COR-L47 (cell line): ENCODE measurements around the gene DBNL.

Source experiments
- DNase-seq: peaks from one replicate; lab custom pipeline; 2025; lab: John Stamatoyannopoulos, UW

Gene DBNL

DNA sequence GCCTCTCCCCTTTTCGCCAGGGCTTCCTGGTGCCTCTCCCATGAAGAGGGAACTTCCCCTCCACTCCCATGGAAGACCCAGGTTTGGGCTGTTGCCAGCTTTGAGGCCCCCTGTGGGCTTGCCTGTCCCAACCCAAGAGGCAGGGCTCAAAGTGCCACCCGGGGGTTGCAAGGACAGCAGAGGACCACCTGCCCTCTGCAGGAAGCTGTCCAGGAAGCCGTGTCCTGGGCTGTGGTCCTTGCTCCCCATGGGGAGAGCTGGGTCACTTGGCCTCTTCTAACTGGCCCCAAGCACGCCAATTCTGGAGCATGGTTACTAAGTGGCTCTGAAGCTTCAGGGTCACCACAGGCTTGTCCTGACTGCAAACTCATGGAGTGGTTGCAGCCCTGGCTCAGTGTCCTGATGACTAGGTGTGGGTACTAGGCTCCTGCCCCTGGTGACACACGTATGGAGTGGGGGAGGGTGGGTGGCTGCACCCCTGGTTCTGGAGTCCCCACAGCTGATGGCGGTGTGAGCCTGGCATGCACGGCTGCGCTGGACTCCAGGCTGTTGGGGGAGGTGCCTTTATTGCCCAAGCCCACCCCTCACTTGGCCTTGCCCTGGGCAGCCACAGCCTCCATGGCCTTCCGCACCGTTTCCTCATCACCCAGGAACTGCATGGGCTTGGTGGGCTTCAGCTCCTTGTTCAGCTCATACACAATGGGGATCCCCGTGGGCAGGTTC is 17.8 kb downstream of the DBNL start:
- peak; percentile 28 for DNase-seq

DNA sequence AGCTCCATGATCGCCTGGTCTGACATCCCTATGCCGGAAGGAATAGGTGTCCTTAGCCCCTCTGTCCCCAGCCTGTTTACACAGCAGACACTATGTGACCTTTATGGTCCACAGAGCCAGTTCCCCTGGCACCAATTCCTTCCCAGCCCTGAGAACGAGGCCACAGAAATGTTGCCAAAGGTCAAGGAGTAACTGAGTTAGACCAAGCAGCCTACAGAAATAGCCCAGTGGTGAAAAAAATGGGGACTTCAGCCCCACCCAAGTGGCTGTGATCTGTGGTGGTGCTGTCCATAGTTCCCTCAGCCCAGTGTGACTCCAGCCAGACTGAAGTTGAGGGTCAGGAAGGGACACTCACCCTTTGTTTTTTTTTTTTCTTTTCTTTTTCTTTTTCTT is 18.4 kb downstream of the DBNL start:
- DNase-seq: no peak

DNA sequence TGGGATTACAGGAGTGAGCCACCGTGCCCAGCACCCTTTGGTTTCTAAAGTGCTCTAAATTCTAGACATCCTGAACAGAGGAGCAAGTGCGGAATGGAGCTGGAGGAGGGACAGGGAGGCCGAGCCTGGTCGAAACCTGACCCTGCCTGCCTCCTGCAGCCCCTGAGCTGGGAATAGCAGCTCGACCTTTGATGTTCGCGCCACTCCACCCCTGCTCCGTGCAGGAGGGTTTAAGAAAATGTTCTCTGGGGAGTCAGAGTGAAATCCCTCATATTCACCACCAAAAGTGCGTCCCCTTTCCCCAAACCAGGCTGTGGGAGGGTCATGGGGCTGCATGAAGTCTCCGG is 19.0 kb downstream of the DBNL start:
- DNase-seq: no peak

DNA sequence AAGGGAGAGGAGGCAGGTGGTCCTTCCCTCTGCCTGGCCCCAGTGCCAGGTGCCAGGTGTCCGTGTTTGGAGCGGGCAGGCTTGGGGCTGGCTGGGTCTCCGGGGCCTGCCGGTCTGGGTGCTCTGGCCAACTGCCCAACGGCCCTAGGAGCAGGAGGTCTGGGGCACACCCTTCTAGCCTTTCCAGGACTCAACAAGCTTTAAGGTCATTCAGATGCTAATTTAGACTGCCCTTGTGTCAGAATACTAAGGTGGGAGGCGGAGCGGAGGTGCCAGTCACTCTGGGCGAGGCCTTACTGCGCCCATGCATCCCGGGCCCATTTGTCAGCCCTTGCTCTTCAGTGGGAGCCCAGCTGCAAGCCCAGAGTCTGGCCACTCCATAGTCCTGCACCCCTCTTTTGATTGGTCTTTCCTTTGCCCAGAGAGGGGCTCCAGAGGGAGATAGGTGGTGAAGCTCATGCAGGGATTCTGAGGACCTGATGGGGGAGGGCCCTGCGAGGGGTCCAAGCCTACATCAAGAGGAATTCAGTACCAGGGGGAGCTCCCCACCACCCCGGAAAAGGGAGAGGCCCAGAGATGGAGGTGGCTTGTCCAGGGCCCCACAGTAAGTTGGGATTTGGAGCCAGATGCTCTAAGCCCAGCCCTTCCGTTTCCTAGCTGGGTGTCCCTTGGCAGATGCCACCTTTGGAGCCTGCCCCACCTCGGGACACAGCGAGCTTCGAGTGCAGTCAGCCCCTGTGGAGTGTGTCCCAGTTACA is 19.6 kb downstream of the DBNL start:
- no peak for DNase-seq

DNA sequence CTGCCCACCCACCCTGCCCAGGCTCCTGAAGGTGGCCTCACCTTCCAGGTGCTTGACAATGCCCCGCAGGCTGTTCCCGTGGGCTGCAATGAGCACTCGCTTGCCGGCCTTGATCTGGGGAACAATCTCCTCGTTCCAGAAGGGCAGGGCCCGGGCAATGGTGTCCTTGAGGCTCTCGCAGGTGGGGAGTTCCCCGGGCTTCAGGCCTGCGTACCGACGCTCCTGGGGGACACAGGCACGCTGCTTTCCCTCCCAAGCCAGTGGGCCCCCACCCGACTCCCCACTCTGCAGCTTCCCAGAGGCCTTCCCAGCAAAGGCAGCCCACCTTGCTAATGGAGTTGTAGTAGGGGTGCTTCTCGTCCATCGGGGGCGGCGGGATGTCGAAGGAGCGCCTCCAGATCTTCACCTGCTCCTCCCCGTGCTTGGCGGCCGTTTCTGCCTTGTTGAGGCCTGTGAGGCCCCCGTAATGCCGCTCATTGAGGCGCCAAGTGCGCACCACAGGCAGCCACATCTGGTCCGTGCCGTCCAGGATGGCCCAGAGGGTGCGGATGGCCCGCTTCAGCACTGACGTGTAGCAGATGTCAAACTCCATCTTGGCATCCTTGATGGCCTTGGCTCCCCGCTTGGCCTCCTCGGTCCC is 20.4 kb downstream of the DBNL start:
- DNase-seq: no peak

DNA sequence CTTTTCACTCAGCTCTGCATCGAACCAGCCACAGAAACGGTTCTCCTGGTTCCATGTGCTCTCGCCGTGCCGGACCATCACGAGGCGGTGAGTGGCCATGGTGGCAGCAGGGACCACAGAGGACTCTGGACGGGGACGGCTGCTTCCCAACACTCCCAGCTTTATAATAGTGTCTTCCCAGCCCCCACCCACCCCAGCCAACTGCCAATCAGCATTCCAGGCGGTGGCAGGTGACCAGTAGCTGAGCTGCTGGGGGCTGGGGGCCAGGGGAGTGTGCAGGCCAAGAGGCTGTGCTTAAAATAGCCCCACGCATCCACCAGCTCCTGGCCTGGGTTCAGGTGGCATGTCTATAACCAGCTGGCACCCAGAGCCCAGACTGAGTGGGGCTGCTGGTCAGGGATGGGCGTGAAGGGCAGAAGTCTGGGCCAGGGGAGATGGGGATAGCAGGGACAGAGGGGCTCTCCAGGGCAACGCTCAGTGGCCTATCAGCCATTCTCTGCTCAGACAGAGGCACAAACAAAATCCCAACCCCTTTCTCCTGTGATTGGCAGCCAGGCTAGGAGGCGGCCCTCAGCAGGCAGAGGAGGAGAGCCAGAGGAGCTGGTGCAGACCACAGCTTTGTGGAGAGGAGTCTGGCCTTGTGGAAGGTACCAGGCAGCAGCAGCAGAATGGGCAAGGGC is 21.1 kb downstream of the DBNL start, which contains the start of gene PGAM2:
PGAM2 (minus strand) TSS at position 137 of the 680 bp plus-strand sequence; CDS start at position 99, 38 bp downstream.
- DNase-seq: peak; percentile 64

DNA sequence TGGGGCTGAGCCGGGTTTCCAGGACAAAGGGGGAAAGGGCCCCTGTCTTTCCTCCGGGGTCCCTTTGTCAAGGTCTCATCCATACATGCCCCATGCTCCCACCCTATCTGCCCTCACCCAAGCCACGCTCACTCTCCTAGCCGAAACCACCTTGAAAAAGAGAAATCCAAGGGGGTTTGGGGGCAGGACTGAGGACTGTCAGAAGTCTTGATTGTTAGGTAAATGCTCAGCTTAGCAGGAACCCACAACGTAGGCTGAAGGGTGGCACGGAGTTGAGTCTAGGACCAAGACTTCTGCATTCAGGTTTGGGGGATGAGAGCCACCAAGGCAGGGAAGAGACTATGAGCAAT is 21.6 kb downstream of the DBNL start:
- DNase-seq: no peak

DNA sequence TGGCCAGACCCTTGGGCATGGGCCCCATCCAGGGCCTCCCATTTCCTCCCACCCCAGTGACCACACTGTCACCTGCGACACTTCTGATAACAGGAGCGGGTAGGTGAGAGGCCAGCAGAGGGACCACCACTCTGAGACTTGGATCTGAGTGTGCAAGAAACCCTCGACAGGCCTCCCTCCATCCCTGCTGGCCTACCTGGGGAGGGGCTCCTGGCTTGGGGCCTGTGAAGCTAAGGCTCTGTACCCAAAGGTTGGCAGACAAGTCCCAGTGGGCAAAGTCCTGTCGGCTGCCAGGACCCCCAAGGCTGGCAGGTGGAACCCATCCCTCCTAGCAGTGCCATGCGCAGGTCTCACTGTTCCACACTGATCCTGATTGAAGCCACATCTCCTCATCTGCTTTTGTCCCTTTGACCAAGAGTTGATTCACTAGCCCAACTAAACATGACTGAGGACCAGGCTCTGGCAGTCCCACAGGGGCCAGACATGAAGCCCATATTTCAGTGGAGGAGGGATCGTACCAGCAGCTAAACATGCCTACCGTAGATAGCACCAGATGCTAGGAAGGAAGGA is 22.1 kb downstream of the DBNL start:
- no peak for DNase-seq

DNA sequence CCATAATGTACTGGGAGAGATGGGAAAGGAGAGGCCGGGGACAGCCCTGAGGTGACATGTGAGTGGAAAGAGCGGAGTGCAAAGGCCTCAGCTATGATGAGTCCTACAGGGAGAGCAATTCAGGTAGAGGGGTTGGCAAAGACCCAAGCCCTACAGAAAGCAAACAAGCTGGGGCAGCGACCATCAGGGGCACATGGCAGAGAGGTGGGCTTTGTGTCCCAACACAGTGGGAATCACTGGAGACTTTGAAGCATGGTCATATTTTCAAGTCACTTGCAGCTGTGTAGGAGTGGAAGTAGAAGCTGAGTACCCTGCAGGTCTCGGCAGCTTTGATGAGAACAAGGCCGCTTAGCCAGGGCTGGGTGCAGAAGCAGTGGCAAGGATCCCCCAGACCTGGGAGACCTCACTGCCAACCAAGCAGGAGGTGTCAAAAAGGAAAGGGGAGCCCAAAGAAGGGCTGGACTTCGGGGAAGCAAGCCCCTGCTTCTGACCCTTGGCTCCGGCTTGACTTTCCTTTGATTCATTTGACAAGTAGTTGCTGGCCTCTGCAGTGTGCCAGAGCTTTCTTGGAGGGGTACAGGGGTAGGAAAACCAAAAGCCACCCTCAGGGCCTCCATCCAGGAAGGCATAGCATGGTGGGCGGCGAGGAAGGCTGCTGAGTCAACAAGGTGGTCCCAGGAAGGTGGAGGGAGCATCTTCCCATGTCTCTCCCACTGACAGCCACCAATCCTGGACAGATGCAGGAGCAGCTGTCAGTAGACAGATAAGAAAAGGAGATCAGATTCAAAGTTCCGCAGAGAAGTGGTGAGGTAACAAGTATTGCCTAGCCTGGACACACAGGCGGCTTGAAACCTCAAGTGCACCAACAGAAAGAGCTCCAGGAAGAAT is 22.8 kb downstream of the DBNL start:
- no peak for DNase-seq

DNA sequence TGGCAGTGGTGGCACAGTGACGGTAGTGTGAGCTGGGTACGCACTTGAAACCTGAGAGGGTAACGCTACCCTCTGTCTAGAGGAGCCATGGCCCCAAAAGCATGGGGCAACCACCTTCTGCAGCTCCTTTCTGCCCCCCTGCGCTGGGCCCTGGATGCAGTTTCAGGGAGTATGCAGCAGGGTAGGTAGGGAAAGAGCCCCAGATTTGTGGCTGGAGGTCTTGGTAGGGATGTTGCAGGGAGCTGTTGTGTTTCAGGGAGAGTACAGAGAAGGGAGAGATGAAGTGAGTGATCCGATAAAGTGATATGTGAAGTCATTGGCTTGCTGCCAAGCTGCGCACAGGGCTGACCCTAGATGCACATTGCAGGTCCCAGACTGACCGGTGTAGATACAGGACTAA is 23.6 kb downstream of the DBNL start:
- no peak for DNase-seq

DNA sequence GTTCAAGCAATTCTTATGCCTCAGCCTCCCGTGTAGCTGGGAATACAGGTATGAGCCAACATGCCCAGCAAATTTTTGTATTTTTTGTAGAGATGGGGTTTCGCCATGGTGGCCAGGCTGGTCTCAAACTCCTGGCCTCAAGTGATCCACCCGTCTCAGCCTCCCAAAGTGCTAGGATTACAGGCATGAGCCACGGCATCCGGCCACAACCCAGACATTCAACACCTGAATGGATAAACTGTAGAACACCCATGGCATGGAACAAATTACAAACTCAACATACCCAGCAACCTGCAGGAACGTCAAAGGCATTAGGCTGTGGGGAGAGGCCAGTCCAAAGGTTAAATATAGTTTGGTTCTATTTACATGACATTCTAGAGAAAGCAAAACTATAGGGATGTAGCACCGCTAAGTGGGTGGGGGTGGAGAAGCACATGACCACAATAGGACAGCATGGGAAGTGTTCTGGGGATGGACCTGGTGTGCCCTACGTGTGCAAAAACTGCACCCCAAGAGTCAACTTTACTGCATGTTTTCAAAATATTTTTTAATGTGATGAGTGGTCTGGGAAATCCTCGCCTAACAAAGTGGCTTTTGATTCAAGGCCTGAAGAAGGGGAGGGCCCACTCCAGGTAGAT is 27.3 kb downstream of the DBNL start:
- no peak for DNase-seq

DNA sequence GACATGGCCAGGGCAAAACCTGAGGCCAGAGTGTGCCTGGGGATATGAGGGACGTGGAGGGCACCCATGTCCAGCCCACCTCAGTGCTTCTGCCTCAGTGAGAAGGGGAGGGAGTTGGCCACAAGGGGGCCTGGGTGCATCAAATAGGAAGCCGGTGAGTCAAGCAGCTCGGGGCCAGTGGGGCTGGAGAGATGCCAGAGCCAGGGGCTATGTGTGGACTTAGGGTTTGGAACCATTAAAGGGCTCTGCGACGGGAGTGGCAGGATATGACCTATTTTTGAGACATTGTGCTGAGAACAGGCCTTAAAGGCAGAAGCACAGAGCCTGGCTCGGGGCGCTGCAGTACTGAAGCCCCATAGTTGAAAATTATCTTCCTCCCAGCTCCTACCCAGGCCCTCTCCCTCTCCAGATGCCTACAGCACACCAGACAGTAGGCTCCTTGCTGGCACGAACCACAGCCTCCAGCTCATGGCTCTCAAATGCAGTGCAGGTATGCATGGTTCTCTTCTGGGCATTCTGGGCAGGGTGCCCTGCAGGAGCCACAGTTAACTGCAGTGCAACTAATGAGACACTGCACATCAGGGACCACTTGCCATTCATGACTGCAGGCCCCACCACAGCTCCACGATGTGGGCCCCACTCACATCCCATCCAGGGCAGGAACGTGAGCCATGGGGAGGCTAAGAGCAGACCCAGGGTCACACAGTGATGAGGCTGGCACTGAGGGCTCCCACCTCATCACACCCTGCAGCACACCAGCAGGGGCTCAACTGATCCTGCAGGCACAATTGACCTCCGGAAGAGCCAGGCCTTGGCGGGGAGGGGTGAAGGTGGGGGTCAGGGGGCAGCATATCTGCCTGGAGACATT is 28.1 kb downstream of the DBNL start:
- peak; percentile 86 for DNase-seq

DNA sequence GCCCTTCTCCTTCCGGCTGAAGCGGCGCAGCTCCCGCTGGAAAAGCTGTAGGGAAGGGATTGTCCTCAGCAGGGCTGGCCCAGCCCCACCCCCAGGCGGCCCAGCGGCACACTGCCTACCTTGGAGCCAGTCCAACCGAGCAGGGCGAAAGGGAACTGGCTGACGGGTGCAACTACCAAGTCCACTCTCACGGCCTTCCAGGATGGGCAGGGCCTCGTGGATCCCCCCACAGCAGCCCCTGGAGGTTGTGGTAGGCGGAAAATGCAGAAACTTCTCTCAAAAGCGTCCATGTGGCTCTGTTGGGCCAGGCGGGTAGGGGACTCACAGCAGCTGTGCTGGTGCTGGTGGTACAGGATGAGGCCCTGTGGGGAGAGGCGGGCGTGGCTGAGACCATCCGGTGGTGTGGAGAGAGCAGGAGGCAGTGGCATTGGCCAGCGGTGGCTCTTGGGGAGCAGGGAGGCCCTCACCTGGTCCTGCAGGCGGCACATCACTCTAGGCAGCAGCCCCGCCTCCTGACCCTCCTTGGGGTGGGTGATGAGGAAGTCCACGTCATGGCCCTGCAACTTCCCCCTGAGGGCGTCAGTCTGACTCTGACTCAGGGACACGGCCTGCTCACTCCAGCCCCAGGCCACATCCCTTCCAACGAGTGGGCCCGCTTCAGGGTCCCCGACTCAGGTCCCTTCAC is 29.3 kb downstream of the DBNL start:
- DNase-seq: no peak

DNA sequence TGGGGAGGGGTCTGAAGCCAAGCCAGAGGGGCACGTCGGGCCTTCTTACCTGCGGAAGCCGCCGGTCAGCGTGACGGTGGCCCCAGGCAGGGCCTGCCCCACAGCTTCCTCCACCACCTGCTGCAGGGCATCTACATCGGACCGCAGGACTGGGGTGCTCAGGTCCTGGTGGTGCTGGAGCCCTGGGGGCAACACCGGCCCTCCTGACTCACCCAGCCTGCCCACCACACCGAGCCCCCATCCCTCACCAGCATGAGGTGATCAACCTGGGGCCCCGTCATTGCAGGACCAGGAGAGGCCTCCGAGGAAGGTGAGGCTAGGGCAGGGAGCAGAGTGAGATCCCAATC is 29.8 kb downstream of the DBNL start:
- no peak for DNase-seq

DNA sequence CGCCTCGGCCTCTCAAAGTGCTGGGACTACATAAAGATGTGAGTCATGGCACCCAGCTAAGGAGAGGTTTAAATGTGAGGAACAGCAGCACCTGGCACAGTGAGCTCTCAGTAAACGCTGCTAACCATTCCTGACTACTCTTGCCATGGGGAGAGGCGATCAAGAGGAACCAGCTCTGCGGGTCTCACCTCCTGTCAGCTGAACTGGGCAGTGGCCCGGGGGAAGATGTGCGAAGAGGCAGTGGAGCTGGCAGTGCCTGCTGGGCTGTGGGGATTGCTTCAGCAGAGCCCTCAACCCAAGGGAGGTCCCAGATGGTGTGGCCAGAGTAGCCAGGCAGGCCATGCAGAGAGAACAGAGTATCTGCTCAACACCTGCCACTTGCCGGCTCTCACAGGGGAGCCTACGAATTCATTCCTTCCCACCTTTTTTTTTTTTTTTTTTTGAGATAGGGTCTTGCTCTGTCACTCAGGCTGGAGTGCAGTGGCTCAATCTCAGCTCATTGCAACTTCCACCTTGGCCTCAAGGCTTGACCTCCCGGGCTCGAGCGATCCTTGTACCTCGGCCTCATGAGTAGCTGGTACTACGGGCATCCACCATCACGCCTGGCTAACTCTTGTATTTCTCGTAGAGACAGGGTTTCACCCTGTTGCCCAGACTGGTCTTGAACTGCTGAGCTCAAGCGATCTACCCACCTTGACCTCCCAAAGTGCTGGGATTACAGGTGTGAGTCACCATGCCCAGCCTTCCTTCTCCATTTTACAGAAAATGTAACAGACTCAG is 31.0 kb downstream of the DBNL start:
- DNase-seq: no peak

DNA sequence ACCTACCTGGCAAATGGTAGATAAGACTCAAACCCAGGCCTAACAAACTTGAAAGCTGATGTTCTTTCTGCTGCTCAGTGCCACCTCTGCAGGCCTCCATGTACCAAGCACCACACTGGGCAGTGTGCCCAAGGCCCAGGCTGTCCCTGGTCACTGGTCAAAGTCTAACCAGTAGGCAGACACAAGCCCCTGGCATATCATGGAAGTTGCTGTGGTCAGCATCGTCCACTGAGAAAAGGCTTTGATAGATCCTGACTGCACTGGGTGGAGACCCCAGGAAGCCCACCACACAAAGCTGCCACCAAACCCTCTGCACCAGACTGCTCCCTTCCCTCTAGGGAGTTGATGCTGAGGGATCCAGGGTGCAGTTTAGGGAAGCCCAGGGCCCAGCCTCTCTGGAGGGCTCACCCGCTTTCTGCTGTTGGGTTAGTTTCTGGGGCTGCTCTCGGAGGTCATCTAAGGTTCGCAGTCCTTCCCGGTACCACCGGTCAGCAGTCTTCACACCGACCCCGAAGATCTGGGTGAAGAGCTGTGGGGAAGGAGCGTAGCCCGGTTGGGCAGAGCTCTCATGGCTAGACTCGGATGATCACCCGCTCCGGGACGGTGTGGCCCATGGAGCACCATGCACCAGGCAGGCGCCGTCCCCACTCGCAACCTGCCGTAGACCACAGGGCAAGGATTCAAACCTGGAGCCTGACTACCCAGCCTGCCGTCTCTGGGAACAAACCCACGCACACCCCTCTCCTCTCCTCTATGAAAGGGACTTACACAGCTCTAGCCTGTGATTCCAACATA is 31.8 kb downstream of the DBNL start:
- DNase-seq: no peak

DNA sequence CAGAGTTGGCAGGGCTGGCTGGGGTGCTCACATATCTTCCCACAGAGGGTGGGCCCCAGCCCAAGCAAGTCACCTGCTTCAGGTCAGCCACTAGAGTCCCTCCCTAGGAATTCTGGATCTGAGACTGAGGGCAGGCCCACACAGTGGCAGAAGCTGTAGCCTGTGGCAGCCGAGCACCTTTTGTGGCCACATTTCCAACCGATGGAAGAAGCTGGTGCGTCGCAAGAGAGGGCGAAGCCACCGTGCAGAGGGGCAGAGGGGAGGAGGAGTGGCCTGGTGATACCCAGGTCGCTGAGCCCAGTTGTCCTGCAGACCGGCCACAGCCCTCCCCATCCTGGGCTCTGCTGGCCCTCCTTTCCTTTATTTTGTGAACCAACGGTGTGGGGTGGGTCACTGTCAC is 32.6 kb downstream of the DBNL start:
- no peak for DNase-seq

DNA sequence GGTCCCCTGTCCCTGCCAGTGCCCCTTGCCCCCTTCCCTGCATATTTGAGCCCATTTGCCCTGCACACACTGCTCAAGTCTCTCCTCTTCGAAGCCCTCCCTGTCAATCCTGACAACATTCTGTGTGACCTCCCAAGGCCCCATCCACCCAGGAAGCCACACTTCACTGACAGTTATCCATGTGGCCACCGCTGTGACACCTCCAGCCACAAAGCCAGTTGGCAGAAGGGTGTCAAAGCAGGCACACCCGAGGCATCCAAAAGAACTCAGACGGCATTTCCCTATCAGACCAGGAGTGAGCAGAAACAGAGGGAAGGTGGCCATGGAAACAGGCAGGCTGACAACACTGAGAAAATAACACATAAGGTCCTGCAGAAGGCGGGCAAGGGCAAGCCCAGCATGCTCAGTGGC is 33.2 kb downstream of the DBNL start:
- no peak for DNase-seq
